NCI-H2171 (cell line): Measurements from ENCODE around the gene FOXRED1.
A peak's percentile ranks its signal among the peaks of the same experiment; 100 is the strongest.
"Not testable (repeated sequence)": the region's sequence is repeated elsewhere in the genome, so short reads cannot be mapped to it uniquely, and the experiment has no call there.

Source experiments
- DNase-seq: peaks from one replicate; lab custom pipeline; 2025; lab: John Stamatoyannopoulos, UW

FOXRED1 gene

GRCh38 chr11:126277780-126278179 lies 8.8 kb downstream of the FOXRED1 start:
- no peak for DNase-seq

DNA sequence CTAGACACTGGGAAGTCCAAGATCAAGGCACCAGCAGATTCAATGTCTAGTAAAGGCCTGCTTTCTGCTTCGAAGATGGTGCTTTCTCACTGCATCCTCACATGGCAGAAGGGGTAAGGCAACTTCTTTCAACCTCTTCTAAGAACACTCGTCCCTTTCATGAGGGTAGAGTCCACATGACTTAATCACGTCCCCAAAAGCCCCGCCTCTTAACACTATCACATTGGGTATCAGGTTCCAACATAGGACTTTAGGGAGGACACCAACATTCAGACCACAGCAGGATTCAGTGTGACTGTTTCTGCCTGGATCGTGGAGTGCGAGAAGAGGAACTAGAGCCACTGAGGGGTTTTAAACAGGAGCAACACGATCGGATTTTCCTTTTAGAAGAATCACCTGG lies 10.2 kb downstream of the FOXRED1 start:
- DNase-seq, result no peak

- DNase-seq, result no peak
These were observed 11.6 kb downstream of the FOXRED1 start for GRCh38 chr11:126280595-126280994.

DNA sequence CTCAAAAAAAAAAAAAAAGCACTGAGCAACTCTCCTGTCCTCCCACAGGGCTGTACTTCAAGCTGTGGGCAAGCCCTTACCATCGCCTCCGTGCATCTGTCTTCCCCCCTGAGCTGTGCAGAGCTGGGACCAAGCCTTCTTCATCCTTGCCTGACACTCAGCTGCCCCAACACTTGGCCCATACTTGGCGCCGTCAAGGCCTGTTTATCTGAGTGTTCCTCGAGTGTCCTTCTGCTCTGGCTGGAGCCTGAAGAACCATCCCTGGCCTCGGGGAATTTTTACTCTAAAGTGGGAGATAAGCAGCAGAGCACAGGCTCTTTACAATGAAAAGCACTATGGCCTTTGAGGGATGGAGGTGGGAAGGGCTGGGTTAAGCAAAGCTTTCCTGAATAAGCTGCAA lies 12.3 kb downstream of the FOXRED1 start:
- no peak for DNase-seq

- no peak for DNase-seq
These were observed 12.8 kb downstream of the FOXRED1 start for GRCh38 chr11:126281666-126282175.

DNA sequence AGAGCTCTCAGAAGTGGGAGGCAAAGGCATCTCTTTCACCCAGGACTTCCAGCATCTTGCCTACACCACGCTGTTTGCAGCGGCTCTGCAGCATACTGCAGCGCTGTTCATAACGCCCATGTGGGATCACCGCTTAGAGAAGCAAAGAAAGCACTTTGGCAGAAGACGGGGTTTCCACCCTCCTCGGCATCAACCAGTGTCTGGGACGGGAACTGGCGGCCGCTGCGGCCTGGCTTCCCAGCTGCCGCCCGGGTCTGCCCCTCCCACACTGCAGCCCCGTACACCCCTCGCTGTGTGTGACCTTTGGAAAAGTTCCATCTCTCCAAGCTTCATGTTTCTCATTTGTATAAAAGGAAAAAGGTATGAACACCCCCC lies 13.4 kb downstream of the FOXRED1 start:
- DNase-seq, result no peak

DNA sequence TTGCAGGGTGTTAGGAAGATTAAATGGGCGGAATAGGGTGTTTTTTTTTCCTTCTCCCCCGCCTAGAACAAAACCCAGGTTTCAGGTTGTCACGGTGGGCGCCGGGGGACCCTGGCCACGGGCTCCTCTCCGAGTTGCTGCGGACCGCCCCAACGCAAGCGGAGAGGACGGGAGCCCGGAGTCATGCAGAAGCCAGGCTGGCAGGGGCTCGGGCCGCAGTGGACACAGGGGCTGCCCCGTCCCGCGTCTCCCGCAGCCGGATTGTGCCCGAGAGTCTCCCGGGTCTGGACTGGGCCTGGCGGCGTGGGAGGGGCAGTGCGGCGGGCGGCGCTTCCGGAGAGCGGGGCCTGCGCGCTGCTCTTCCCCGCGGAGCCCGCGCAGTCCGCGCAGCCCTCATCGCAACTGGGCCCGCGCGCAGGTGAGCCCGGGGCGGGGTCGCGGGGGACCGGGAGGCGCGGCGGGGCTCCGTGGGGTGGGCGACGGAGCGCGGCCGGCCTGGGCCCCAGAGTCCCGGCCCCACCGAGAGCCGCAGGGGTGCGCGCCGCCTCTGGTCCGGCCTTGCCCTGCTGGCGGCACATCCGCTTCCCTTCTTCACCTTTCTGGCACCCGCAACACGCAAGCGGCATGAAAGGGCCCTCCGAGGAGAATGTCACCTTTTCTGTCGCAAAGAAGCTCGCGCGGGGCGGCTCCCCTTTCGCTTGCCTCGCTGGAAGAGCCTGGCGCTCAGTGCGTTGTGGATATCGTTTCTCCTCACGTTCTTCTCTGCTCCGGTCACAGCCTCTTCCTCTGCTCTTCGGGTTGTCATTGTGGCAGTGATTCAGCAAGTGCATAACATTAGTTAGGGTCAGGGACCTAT lies 14.0 kb downstream of the FOXRED1 start, which contains the start of gene TIRAP:
TSS of gene TIRAP (plus strand) at position 358 of the 856 bp plus-strand sequence. CDS start 7,802 bp downstream, outside the sequence.
- peak; percentile 38 for DNase-seq

DNA sequence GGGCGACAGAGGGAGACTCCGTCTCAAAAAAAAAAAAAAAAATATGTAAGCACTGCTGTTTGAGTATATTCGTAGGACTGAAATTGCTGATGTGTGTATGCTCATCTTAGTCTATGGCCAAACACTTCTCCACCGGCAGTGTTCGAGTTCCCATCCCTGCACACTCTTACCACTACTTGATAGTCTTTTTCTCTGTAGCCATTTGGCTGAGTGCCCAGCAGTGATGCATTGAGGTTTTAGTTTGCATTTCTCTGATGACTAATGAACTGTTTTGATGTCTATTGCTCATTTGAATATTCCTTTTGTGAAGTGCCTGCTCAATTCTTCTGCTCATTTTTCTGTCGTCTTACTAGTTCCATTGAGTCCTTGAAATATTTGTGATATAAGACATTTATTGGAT lies 15.9 kb downstream of the FOXRED1 start:
- DNase-seq, result peak; percentile 9

DNA sequence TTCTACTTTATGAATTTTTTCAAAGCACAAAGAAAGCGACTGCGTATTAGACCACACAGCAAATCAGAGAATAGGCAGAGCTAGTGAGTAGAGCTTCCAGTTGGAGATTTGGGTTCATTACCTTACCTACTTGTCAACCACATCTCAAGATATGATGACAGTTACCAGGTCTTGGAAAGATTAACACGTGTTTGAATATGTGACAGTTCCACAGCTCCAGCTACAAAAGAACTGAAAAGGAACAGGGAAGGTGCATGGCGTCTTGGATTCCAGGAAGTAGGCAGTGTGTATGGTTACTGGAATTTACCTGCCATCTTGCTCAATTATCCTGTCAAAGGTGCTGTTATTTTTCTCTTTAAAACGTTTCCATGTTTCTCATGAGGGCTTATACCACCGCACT lies 19.3 kb downstream of the FOXRED1 start:
- DNase-seq, result no peak

GRCh38 chr11:126290887-126291286 lies 21.9 kb downstream of the FOXRED1 start:
- DNase-seq, result no peak

DNA sequence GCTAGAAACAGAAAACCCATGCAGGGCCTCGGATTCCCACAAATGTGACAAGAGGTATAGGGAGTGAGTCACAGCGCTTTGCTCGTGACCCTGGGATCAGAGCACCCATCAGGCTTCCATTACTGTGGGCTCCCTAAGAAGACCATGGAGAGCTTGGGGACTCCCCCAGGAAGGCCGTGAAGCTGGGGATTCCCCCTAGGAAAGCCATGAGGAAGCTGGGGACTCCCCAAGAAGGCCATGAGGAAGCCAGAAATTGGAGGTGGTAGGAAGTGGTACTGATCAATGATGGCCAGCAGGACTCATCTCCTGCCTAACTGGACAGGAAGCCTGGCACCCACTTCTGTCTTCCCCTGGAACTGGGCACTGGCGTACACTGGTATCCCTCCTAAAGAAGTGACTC lies 24.8 kb downstream of the FOXRED1 start:
- DNase-seq, result no peak

DNA sequence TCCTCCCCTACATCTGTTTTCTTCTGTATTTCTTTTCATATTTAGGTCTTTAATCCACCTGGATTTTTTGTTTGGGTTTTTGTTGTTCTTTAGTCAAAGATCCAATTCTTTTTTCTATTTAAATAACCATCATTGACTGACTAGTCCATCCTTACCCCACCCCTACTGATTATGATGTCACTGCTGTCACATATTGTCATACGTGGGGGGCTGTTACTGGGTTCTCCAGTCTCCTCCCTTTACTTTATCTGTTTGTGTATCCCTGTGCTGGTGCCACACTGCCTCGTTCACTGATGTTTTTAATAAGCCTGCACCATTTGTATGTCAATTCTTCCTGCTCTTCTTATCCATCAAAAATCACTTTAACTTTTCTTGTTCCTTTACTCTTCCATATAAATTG lies 28.1 kb downstream of the FOXRED1 start:
- no peak for DNase-seq

GRCh38 chr11:126303623-126304456 lies 34.9 kb downstream of the FOXRED1 start, which contains the start of gene DCPS:
DCPS (plus strand) TSS chr11:126304060; CDS start chr11:126304081, 21 bp downstream.
- DNase-seq, result peak; percentile 62

GRCh38 chr11:126304457-126305075 lies 35.6 kb downstream of the FOXRED1 start:
- no peak for DNase-seq

GRCh38 chr11:126305699-126306098 lies 36.7 kb downstream of the FOXRED1 start:
- no peak for DNase-seq

GRCh38 chr11:126307706-126308105 lies 38.8 kb downstream of the FOXRED1 start:
- no peak for DNase-seq

DNA sequence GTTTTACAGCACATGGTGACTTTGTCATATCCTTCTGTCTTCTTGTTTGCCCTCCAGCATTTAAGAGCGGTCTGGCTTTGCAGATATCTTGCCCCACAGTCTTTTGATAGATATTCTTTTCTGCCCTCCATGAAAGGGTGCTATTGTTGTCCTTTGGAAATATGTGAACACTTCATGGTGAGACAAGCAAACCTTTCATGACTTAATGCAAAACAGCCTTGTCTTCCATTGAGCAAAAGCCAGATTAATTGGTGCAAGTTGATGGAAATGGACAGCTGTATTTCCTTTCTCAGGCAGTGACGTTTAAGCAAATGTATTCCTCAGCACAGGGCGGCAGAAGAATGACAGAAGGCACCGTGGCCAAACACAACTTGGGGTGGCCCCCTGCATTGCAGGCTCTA lies 39.3 kb downstream of the FOXRED1 start:
- no peak for DNase-seq

DNA sequence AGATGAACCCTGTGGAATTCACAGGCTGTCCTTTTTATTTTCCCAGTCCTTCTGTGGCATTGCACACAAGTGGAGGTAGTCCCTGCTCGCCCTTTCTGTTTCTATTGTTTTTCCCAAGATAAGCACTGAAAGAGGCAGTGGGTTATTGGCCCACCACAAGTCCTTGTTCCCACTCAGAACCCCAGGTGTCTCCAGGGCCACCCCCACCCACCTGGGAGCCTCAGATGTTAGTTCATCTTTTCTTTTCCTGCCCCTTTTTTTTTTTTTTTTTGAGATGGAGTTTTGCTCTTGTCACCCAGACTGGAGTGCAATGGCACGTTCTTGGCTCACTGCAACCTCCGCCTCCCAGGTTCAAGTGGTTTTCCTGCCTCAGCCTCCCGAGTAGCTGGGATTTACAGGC lies 39.8 kb downstream of the FOXRED1 start:
- not testable (repeated sequence) for DNase-seq

- no peak for DNase-seq
These were observed 41.4 kb downstream of the FOXRED1 start for GRCh38 chr11:126310200-126310991.

DNA sequence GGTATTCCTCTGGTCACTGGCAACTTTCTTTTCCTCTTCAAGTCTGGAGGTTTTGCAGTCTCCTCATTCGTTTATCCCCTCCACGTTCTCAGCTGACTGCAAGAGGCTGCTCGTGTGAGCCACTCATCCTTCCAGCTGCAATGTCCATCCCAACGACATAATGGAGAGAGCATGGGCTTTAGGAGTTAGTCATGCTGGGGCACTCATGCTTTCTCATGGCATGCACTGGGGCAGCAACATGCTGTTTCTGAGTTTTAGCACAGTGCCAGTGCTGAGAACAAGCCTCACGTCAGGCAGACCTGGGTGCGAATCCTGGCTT lies 42.0 kb downstream of the FOXRED1 start:
- DNase-seq, result no peak
